ENCODE results near the gene TRIM28.
A peak's percentile ranks its signal among the peaks of the same experiment; 100 is the strongest.

Gene TRIM28

GRCh38 chr19:58563034-58563573 lies 19.2 kb downstream of the TRIM28 start:
- DNase-seq (ENCODE audit: low read depth, low spot score), result no peak
- Histone ChIP-seq H3K36me3 (ENCODE audit: control insufficient read depth, insufficient read depth, low read length) (no peaks in the 10 kb centered on the region; the same call in 1 of the 2 replicates), H3K9me3 (ENCODE audit: control insufficient read depth, insufficient read depth, low read length) (no peaks in the 10 kb centered on the region), H3K27ac (ENCODE audit: low read length) (no peak overlapping the region), H3K4me3 (ENCODE audit: low read length) (peak overlapping the region; percentile 18; the same call in 1 of the 2 replicates), H3K27me3 (ENCODE audit: control insufficient read depth, insufficient read depth, low read length) (no peaks in the 10 kb centered on the region), H3K4me1 (ENCODE audit: control insufficient read depth, insufficient read depth, low read length) (0 out of 2 replicates have a peak, but pooled peaks cover 2% of the 10 kb centered on the region)
- no CpG with 5 or more reads among the region's 40 CpGs for WGBS (ENCODE audit: insufficient coverage, insufficient read length)

DNA sequence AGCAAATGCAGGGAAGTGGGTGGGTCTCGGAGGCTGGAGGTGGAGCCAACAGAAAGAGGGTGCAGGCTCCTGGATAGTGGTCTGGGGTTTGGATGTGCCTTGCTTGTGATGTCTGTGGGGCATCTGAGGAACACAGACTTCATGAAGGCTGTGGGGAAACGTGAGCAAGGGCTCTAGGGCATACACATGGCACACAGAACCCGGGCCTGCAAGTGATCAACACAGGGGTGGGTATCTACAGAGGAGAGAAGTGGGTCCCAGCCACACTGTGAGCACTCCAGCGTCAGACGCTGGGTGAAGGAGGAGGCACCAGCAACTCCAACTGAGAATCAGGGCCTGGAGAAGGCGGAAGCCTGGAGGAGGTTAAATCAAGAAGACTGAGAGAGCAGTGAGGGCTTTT lies 20.0 kb downstream of the TRIM28 start:
- Histone ChIP-seq H3K27me3 (ENCODE audit: control insufficient read depth, insufficient read depth, low read length) (no peaks in the 10 kb centered on the region), H3K9me3 (ENCODE audit: control insufficient read depth, insufficient read depth, low read length) (no peaks in the 10 kb centered on the region), H3K36me3 (ENCODE audit: control insufficient read depth, insufficient read depth, low read length) (no peaks in the 10 kb centered on the region; the same call in 1 of the 2 replicates), H3K4me1 (ENCODE audit: control insufficient read depth, insufficient read depth, low read length) (0 out of 2 replicates have a peak, but pooled peaks cover 2% of the 10 kb centered on the region), H3K27ac (ENCODE audit: low read length) (no peak overlapping the region), H3K4me3 (ENCODE audit: low read length) (no peak overlapping the region)
- WGBS (ENCODE audit: insufficient coverage, insufficient read length), result no CpG with 5 or more reads among the region's 6 CpGs
- DNase-seq (ENCODE audit: low read depth, low spot score), result no peak

DNA sequence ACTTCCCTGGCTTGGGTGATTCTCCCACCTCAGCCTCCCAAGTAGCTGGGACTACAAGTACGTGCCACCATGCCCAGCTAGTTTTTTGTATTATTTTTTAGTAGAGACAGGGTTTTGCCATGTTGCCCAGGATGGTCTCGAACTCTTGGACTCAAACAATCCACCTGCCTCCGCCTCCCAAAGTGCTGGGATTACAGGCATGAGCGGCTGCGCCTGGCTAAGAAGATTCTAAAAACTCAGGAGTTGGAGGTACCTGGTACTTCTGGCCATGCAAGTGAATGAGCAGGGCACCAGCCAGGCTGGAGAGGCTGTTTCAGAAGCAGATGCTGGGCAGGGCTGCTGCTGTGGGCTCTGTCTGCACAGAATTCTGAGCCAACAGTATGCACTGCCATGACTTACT lies 23.1 kb downstream of the TRIM28 start:
- Histone ChIP-seq H3K27ac (ENCODE audit: low read length) (no peak overlapping the region), H3K9me3 (ENCODE audit: control insufficient read depth, insufficient read depth, low read length) (no peaks in the 10 kb centered on the region), H3K36me3 (ENCODE audit: control insufficient read depth, insufficient read depth, low read length) (peaks cover 9% of the 10 kb centered on the region), H3K27me3 (ENCODE audit: control insufficient read depth, insufficient read depth, low read length) (no peaks in the 10 kb centered on the region), H3K4me1 (ENCODE audit: control insufficient read depth, insufficient read depth, low read length) (0 out of 2 replicates have a peak, but pooled peaks cover 2% of the 10 kb centered on the region), H3K4me3 (ENCODE audit: low read length) (no peak overlapping the region)
- no peak for DNase-seq (ENCODE audit: low read depth, low spot score)
- no CpG with 5 or more reads among the region's 5 CpGs for whole genome bisulfite sequencing (ENCODE audit: insufficient coverage, insufficient read length)

DNA sequence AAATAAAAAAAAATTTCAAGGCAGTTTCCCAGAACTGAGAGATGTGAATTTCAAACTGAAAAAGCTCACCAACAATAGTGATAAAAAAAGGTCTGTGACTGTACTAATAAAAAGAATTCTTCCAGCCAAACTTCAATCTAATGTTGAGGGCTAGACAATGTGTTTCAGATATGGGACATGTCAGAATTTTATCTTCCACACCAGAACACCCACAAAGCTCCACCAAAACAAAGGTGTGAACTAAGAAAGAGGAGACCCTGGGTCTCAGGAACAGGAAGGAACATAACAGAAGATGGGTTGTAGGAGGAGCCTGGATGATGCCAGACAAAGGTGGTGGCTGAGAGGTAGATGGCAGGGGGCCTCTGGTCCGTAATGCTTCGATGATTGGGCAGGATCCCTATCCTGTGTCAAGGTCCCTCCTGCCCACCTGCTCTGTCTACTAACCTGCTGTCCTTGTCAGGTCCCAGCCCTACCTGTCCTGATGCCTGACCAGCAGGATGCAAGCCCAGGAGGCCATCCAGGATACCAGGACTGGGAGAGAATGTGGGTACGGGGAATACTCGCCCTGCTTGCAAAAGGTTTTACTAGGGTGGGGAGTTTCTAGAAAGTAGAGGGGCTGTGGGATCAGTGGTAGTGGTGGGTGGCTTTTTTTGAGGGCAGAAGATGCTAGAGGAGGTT lies 24.7 kb downstream of the TRIM28 start:
- no CpG with 5 or more reads among the region's 4 CpGs for whole genome bisulfite sequencing (ENCODE audit: insufficient coverage, insufficient read length)

GRCh38 chr19:58569191-58569942 lies 25.5 kb downstream of the TRIM28 start:
- peaks cover 9% of the 10 kb centered on the region for H3K36me3 ChIP-seq (ENCODE audit: control insufficient read depth, insufficient read depth, low read length)
- H3K27me3 ChIP-seq (ENCODE audit: control insufficient read depth, insufficient read depth, low read length), result no peaks in the 10 kb centered on the region
- H3K9me3 ChIP-seq (ENCODE audit: control insufficient read depth, insufficient read depth, low read length), result no peaks in the 10 kb centered on the region
- no CpG with 5 or more reads among the region's 6 CpGs for WGBS (ENCODE audit: insufficient coverage, insufficient read length)
- no peak for DNase-seq (ENCODE audit: low read depth, low spot score)
- H3K4me1 ChIP-seq (ENCODE audit: control insufficient read depth, insufficient read depth, low read length), result no peaks in the 10 kb centered on the region
- H3K27ac ChIP-seq (ENCODE audit: low read length), result no peak overlapping the region
- H3K4me3 ChIP-seq (ENCODE audit: low read length), result no peak overlapping the region

More for the DNA sequence above, 24.7 kb downstream of the TRIM28 start:
- peaks cover 9% of the 10 kb centered on the region for H3K36me3 ChIP-seq (ENCODE audit: control insufficient read depth, insufficient read depth, low read length)
- H3K9me3 ChIP-seq (ENCODE audit: control insufficient read depth, insufficient read depth, low read length), result no peaks in the 10 kb centered on the region
- H3K27me3 ChIP-seq (ENCODE audit: control insufficient read depth, insufficient read depth, low read length), result no peaks in the 10 kb centered on the region
- no peaks in the 10 kb centered on the region for H3K4me1 ChIP-seq (ENCODE audit: control insufficient read depth, insufficient read depth, low read length)
- DNase-seq (ENCODE audit: low read depth, low spot score), result no peak
- H3K4me3 ChIP-seq (ENCODE audit: low read length), result no peak overlapping the region
- H3K27ac ChIP-seq (ENCODE audit: low read length), result no peak overlapping the region

- Histone ChIP-seq H3K27me3 (ENCODE audit: control insufficient read depth, insufficient read depth, low read length) (no peaks in the 10 kb centered on the region), H3K4me3 (ENCODE audit: low read length) (no peak overlapping the region), H3K4me1 (ENCODE audit: control insufficient read depth, insufficient read depth, low read length) (no peaks in the 10 kb centered on the region), H3K27ac (ENCODE audit: low read length) (no peak overlapping the region), H3K36me3 (ENCODE audit: control insufficient read depth, insufficient read depth, low read length) (peaks cover 9% of the 10 kb centered on the region), H3K9me3 (ENCODE audit: control insufficient read depth, insufficient read depth, low read length) (no peaks in the 10 kb centered on the region)
- DNase-seq (ENCODE audit: low read depth, low spot score), result no peak
- WGBS (ENCODE audit: insufficient coverage, insufficient read length), result no CpG with 5 or more reads among the region's 8 CpGs
These were observed 26.2 kb downstream of the TRIM28 start for GRCh38 chr19:58569943-58570670.

- Histone ChIP-seq H3K36me3 (ENCODE audit: control insufficient read depth, insufficient read depth, low read length) (peaks cover 9% of the 10 kb centered on the region), H3K27me3 (ENCODE audit: control insufficient read depth, insufficient read depth, low read length) (no peaks in the 10 kb centered on the region), H3K9me3 (ENCODE audit: control insufficient read depth, insufficient read depth, low read length) (no peaks in the 10 kb centered on the region), H3K4me1 (ENCODE audit: control insufficient read depth, insufficient read depth, low read length) (no peaks in the 10 kb centered on the region), H3K4me3 (ENCODE audit: low read length) (no peak overlapping the region), H3K27ac (ENCODE audit: low read length) (no peak overlapping the region)
- DNase-seq (ENCODE audit: low read depth, low spot score), result no peak
- WGBS (ENCODE audit: insufficient coverage, insufficient read length), result no CpG with 5 or more reads among the region's 25 CpGs
These were observed 27.1 kb downstream of the TRIM28 start for GRCh38 chr19:58570770-58571574.

DNA sequence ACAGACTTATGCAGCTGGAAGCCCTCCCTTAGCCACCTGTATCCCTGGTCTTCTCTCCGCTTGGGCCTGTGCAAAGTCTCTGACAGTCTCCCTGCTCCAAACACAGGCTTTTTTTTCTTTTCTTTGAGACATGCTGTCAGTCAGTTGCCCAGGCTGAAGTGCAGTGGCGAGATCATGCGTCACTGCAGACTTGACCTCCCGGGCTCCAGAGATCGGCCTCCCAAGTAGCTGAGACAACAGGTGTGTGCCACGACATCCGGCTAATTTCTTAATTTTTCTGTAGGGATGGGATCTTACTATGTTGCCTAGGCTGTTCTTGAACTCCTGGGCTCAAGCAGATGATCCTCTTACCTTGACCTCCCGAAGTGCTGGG lies 27.7 kb downstream of the TRIM28 start:
- H3K4me1 ChIP-seq (ENCODE audit: control insufficient read depth, insufficient read depth, low read length), result no peaks in the 10 kb centered on the region
- WGBS (ENCODE audit: insufficient coverage, insufficient read length), result no CpG with 5 or more reads among the region's 8 CpGs
- H3K27ac ChIP-seq (ENCODE audit: low read length), result no peak overlapping the region
- DNase-seq (ENCODE audit: low read depth, low spot score), result no peak
- no peaks in the 10 kb centered on the region for H3K9me3 ChIP-seq (ENCODE audit: control insufficient read depth, insufficient read depth, low read length)
- H3K36me3 ChIP-seq (ENCODE audit: control insufficient read depth, insufficient read depth, low read length), result peaks cover 9% of the 10 kb centered on the region
- H3K4me3 ChIP-seq (ENCODE audit: low read length), result no peak overlapping the region
- no peaks in the 10 kb centered on the region for H3K27me3 ChIP-seq (ENCODE audit: control insufficient read depth, insufficient read depth, low read length)

GRCh38 chr19:58572026-58572817 lies 28.4 kb downstream of the TRIM28 start:
- Histone ChIP-seq H3K36me3 (ENCODE audit: control insufficient read depth, insufficient read depth, low read length) (peaks cover 9% of the 10 kb centered on the region), H3K4me1 (ENCODE audit: control insufficient read depth, insufficient read depth, low read length) (no peaks in the 10 kb centered on the region), H3K9me3 (ENCODE audit: control insufficient read depth, insufficient read depth, low read length) (no peaks in the 10 kb centered on the region), H3K4me3 (ENCODE audit: low read length) (peak overlapping the region; percentile 4; the same call in 1 of the 2 replicates), H3K27me3 (ENCODE audit: control insufficient read depth, insufficient read depth, low read length) (no peaks in the 10 kb centered on the region), H3K27ac (ENCODE audit: low read length) (no peak overlapping the region)
- DNase-seq (ENCODE audit: low read depth, low spot score), result no peak
- whole genome bisulfite sequencing (ENCODE audit: insufficient coverage, insufficient read length), result no CpG with 5 or more reads among the region's 24 CpGs
